ENCODE results near the gene PROM2. TPM values are rescaled to one million over a fixed set of nuclear protein-coding genes. Genes with fewer than 3 reads are reported as not detected.

The PROM2 gene
- total RNA-seq, 6 experiments from 2014 or later = 0.12 to 0.68 (median 0.35) TPM; not detected in 1

DNA sequence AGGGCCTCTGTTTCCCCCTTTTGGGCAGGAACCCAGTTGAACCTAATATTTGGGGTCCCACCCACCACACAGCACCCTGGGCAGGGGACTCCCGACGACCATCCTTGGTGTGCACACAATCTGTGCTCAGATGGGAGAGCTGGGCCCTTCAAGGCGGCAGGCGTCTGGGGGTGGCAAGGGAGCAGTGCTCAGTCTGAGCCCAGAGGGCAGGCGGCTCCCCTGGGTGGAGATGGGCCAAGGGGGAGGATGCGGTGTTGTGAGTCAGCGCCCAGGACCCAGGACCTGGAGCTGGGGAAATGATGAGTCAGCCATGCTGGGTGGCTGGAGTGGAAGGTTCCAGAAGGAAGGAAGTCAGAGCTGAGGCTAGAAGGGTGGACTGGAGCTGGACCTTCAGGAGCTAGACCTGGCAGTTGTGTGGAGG is 3.8 kb downstream of the PROM2 start:
- H3K4me1 Mint-ChIP-seq (ENCODE audit: low read depth) = peaks cover 11% of the 10 kb centered on the region
- H3K27ac Mint-ChIP-seq = peak overlapping the region; percentile 43
- no peak for TF ChIP-seq CTCF (IDR thresholded peaks at IDR 0.05)
- peaks cover 7% of the 10 kb centered on the region for H3K27me3 Mint-ChIP-seq (ENCODE audit: insufficient read depth)
- H3K9me3 Mint-ChIP-seq = no peaks in the 10 kb centered on the region
- H3K36me3 Mint-ChIP-seq (ENCODE audit: low read depth) = no peaks in the 10 kb centered on the region
- peak; percentile 74 for DNase-seq
- H3K4me3 Mint-ChIP-seq = no peak overlapping the region

- TF ChIP-seq CTCF (IDR thresholded peaks at IDR 0.05) = no peak
- Mint-ChIP-seq H3K27me3 (ENCODE audit: insufficient read depth) (peaks cover 9% of the 10 kb centered on the region), H3K4me3 (no peak overlapping the region), H3K9me3 (no peaks in the 10 kb centered on the region), H3K36me3 (ENCODE audit: low read depth) (no peaks in the 10 kb centered on the region), H3K4me1 (ENCODE audit: low read depth) (peaks cover 11% of the 10 kb centered on the region), H3K27ac (no peak overlapping the region)
- DNase-seq = no peak
These were observed 4.5 kb downstream of the PROM2 start for GRCh38 chr2:95278637-95279225.

DNA sequence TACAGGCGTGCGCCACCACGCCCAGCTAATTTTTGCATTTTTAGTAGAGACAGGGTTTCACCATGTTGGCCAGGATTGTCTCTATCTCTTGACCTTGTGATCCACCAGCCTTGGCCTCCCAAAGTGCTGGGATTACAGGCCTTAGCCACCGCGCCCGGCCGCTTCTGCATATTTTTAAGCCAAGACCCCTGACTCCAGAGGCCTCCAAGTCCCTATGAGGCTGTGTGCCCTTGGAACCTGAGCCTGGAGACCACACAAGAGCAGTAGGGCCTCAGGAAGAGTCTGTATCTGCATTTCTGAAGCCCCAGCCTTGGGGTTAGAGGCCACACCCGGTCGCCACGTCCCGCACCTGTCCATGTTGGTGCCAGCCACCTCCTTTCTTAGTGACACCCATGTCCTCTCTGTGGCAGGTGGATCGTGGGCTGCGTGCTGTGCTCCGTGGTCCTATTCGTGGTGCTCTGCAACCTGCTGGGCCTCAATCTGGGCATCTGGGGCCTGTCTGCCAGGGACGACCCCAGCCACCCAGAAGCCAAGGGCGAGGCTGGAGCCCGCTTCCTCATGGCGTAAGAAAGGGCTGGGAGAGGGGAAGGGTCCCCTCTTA is 5.3 kb downstream of the PROM2 start:
- DNase-seq = no peak
- Mint-ChIP-seq H3K27ac (no peak overlapping the region), H3K4me1 (ENCODE audit: low read depth) (peaks cover 11% of the 10 kb centered on the region), H3K9me3 (no peaks in the 10 kb centered on the region), H3K4me3 (no peak overlapping the region), H3K27me3 (ENCODE audit: insufficient read depth) (peaks cover 9% of the 10 kb centered on the region), H3K36me3 (ENCODE audit: low read depth) (no peaks in the 10 kb centered on the region)
- no peak for TF ChIP-seq CTCF (IDR thresholded peaks at IDR 0.05)

DNA sequence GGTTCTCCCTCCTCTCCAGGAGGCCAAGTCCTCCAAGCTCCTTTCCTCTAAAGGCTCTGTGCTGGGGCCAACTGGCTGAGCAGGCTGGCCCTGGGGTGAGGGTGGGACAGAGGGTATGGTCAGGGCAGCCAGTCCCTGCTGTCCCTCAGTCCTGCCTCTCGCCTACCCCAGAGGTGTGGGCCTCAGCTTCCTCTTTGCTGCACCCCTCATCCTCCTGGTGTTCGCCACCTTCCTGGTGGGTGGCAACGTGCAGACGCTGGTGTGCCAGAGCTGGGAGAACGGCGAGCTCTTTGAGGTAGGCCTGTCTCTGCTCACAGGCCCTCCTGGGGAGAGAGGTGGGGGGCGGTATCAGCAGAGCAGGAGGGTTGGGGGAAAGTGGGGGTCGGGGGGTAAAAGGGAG is 6.8 kb downstream of the PROM2 start:
- no peaks in the 10 kb centered on the region for H3K9me3 Mint-ChIP-seq
- no peaks in the 10 kb centered on the region for H3K36me3 Mint-ChIP-seq (ENCODE audit: low read depth)
- DNase-seq = no peak
- H3K27ac Mint-ChIP-seq = no peak overlapping the region
- TF ChIP-seq CTCF (IDR thresholded peaks at IDR 0.05) = no peak
- no peak overlapping the region for H3K4me3 Mint-ChIP-seq
- peaks cover 9% of the 10 kb centered on the region for H3K27me3 Mint-ChIP-seq (ENCODE audit: insufficient read depth)
- H3K4me1 Mint-ChIP-seq (ENCODE audit: low read depth) = peaks cover 11% of the 10 kb centered on the region

DNA sequence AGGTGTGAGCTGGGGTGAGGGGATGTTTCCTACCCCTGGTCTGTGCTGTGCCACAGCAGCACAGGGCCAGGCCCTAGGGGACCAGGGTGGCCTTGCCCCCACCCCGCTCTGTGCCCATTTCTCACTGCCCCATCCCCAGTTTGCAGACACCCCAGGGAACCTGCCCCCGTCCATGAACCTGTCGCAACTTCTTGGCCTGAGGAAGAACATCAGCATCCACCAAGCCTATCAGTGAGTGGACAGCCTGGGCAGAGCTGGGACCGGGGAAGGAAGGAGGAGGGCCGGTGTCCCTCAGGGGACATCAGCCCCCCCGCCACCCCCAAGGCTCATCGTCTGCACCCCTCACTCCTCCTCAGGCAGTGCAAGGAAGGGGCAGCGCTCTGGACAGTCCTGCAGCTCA is 7.5 kb downstream of the PROM2 start:
- DNase-seq = no peak
- no peaks in the 10 kb centered on the region for H3K9me3 Mint-ChIP-seq
- no peak overlapping the region for H3K27ac Mint-ChIP-seq

More for the DNA sequence above, 7.5 kb downstream of the PROM2 start:
- peaks cover 11% of the 10 kb centered on the region for H3K4me1 Mint-ChIP-seq (ENCODE audit: low read depth)
- no peak overlapping the region for H3K4me3 Mint-ChIP-seq
- TF ChIP-seq CTCF (IDR thresholded peaks at IDR 0.05) = no peak
- peaks cover 11% of the 10 kb centered on the region for H3K27me3 Mint-ChIP-seq (ENCODE audit: insufficient read depth)
- no peaks in the 10 kb centered on the region for H3K36me3 Mint-ChIP-seq (ENCODE audit: low read depth)

Data from HFFc6 (cell line).